GM12892 (cell line): Measurements from ENCODE around the gene ASCL4.

Experiments used
- POLR2A ChIP-seq: IDR thresholded peaks from 2 replicates; pipeline ENCODE4 v1.6.1; 2011; ENCODE audit warnings: low read depth, low read length, control low read depth
- POLR2AphosphoS5 ChIP-seq: IDR thresholded peaks from 2 replicates; pipeline ENCODE4 v1.6.1; 2011; ENCODE audit warnings: low read depth, low read length, control low read depth

GRCh38 chr12:107780298-107780697 lies 5.8 kb downstream of the ASCL4 start:
- TF ChIP-seq POLR2A: no peak
- no peak for TF ChIP-seq POLR2AphosphoS5
